ENCODE measurements around the gene SLC38A11. TPM values are rescaled to one million over a fixed set of nuclear protein-coding genes. Genes with fewer than 3 reads are reported as not detected.

The SLC38A11 gene
- total and polyA plus RNA-seq, 7 donors: 0.07 to 1.6 (median 0.52) TPM

GRCh38 chr2:164915566-164915965 is 39.8 kb downstream of the SLC38A11 start:
- no peak overlapping the region for H3K27ac ChIP-seq
- H3K4me3 ChIP-seq: no peak overlapping the region
- no peaks in the 10 kb centered on the region for H3K9me3 ChIP-seq
- ATAC-seq: no peak
- TF ChIP-seq, protein P1, sequence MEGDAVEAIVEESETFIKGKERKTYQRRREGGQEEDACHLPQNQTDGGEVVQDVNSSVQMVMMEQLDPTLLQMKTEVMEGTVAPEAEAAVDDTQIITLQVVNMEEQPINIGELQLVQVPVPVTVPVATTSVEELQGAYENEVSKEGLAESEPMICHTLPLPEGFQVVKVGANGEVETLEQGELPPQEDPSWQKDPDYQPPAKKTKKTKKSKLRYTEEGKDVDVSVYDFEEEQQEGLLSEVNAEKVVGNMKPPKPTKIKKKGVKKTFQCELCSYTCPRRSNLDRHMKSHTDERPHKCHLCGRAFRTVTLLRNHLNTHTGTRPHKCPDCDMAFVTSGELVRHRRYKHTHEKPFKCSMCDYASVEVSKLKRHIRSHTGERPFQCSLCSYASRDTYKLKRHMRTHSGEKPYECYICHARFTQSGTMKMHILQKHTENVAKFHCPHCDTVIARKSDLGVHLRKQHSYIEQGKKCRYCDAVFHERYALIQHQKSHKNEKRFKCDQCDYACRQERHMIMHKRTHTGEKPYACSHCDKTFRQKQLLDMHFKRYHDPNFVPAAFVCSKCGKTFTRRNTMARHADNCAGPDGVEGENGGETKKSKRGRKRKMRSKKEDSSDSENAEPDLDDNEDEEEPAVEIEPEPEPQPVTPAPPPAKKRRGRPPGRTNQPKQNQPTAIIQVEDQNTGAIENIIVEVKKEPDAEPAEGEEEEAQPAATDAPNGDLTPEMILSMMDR (IDR thresholded peaks at IDR 0.05): no peak
- H3K27me3 ChIP-seq (ENCODE audit: insufficient read depth in 3 of 3, low read length in 2 of 3): no peaks in the 10 kb centered on the region
- no peaks in the 10 kb centered on the region for H3K4me1 ChIP-seq
- no peak for DNase-seq
- 77 to 83% (median 81%) methylated on average over 4 of the region's 4 CpGs for WGBS, 3 donors
- no peaks in the 10 kb centered on the region for H3K36me3 ChIP-seq (ENCODE audit: insufficient read depth in 1 of 2, low read depth in 1 of 2)
- intact Hi-C loops (cut with DNase I): loop anchor here in 1 of 2 donors (5.0 kb wide), 1 partner anchor 73 kb away; the partner anchor contains the start of gene COBLL1

- H3K27ac ChIP-seq: no peak overlapping the region
- intact Hi-C loops (cut with DNase I): loop anchor here in 1 of 2 donors (5.0 kb wide), 1 partner anchor 176 kb away; no protein-coding TSS in a partner anchor
- no peak overlapping the region for H3K4me3 ChIP-seq
- ATAC-seq: no peak
- no peak for DNase-seq
- no peaks in the 10 kb centered on the region for H3K9me3 ChIP-seq
- H3K36me3 ChIP-seq (ENCODE audit: insufficient read depth in 1 of 2, low read depth in 1 of 2): no peaks in the 10 kb centered on the region
- no peaks in the 10 kb centered on the region for H3K4me1 ChIP-seq
- no peaks in the 10 kb centered on the region for H3K27me3 ChIP-seq (ENCODE audit: insufficient read depth in 3 of 3, low read length in 2 of 3)
- TF ChIP-seq, protein P1 (IDR thresholded peaks at IDR 0.05): peak; percentile 21
Observed at GRCh38 chr2:164913640-164914350, 41.5 kb downstream of the SLC38A11 start.

GRCh38 chr2:164913011-164913410 is 42.3 kb downstream of the SLC38A11 start:
- WGBS, 3 donors: 86 to 88% (median 88%) methylated on average over 4 of the region's 4 CpGs
- no peaks in the 10 kb centered on the region for H3K4me1 ChIP-seq
- no peak for ATAC-seq
- H3K4me3 ChIP-seq: no peak overlapping the region
- H3K27me3 ChIP-seq (ENCODE audit: insufficient read depth in 3 of 3, low read length in 2 of 3): no peaks in the 10 kb centered on the region
- no peak overlapping the region for H3K27ac ChIP-seq
- DNase-seq: no peak
- TF ChIP-seq, protein P1 (IDR thresholded peaks at IDR 0.05): no peak
- intact Hi-C loops (cut with DNase I): loop anchor here in 1 of 2 donors (5.0 kb wide), 1 partner anchor 176 kb away; no protein-coding TSS in a partner anchor
- no peaks in the 10 kb centered on the region for H3K9me3 ChIP-seq
- no peaks in the 10 kb centered on the region for H3K36me3 ChIP-seq (ENCODE audit: insufficient read depth in 1 of 2, low read depth in 1 of 2)

GRCh38 chr2:164911832-164912231 is 43.5 kb downstream of the SLC38A11 start:
- TF ChIP-seq, protein P1 (IDR thresholded peaks at IDR 0.05): no peak
- Histone ChIP-seq H3K27me3 (ENCODE audit: insufficient read depth in 3 of 3, low read length in 2 of 3) (no peaks in the 10 kb centered on the region), H3K4me1 (no peaks in the 10 kb centered on the region), H3K36me3 (ENCODE audit: insufficient read depth in 1 of 2, low read depth in 1 of 2) (no peaks in the 10 kb centered on the region), H3K4me3 (no peak overlapping the region), H3K9me3 (no peaks in the 10 kb centered on the region), H3K27ac (no peak overlapping the region)
- intact Hi-C loops (cut with DNase I): loop anchor here in 1 of 2 donors (5.0 kb wide), 1 partner anchor 175 kb away; no protein-coding TSS in a partner anchor
- no peak for DNase-seq
- WGBS, 3 donors: 74 to 81% (median 81%) methylated on average over 1 of the region's 1 CpG
- no peak for ATAC-seq

Data from psoas muscle (tissue), 8 donors.